Smooth muscle cell of trachea (primary cell): ENCODE measurements around the gene NTSR1. TPM values are rescaled to one million over a fixed set of nuclear protein-coding genes. Genes with fewer than 3 reads are reported as not detected.

ENCODE experiments used
- total RNA-seq: library from RNA; depleted of rRNA; stranded (reverse); fragments of >200 nt; gene quantifications from 2 replicates; pipeline ENCODE4 v1.2.1, GENCODE V29; 2014

NTSR1 gene
- 0.66 and 1.3 TPM in 2 replicates for total RNA-seq

DNA sequence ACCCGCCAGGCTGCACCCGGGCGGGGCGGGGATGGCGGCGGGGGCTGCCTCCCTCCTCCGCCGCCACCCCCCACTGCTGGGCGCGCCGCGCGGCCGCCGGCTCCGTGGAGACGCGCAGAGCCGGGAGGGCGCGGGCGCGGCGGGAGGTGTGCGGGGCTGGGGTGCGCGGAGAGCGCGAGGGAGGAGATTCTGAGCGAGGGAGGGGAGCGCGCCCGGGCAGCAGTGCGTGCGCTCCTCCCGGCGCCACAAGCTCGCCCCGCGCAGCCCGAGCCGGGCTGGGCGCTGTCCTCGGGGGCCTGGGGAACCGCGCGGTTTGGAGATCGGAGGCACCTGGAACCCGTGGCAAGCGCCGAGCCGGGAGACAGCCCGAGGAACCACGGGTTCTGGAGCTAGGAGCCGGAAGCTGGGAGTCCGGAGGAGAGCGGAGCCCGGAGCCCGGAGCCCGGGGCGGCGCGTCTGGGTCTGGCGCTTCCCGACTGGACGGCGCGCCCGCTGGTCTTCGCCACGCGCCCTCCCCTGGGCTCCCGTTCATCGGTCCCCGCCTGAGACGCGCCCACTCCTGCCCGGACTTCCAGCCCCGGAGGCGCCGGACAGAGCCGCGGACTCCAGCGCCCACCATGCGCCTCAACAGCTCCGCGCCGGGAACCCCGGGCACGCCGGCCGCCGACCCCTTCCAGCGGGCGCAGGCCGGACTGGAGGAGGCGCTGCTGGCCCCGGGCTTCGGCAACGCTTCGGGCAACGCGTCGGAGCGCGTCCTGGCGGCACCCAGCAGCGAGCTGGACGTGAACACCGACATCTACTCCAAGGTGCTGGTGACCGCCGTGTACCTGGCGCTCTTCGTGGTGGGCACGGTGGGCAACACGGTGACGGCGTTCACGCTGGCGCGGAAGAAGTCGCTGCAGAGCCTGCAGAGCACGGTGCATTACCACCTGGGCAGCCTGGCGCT is at the start of gene NTSR1:
TSS of gene NTSR1 (plus strand) at position 246 of the 946 bp plus-strand sequence. CDS start at position 618, 372 bp downstream.

DNA sequence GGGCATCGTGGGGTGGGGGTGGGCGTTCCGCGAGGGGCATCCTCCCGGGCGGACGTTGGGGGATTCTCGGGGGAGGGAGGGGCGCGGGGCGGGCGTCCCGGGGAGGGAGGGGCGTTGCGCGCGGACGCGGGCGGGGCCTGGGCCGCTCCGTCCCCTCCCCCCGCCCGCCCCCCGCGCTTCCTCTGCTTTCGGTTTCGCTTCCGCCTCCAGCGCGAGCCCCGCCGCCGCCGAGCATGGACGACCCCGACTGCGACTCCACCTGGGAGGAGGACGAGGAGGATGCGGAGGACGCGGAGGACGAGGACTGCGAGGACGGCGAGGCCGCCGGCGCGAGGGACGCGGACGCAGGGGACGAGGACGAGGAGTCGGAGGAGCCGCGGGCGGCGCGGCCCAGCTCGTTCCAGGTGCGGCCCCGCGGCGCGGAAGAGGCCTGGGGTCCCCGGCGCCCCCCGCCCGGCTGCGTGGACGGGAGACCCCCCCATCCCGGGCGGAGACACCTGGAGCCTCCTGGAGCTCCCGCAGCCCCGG is 96.1 kb downstream of the NTSR1 start, which contains the start of gene OGFR:
TSS of gene OGFR (plus strand) at position 209 of the 528 bp plus-strand sequence. CDS start at position 234, 25 bp downstream.

Other genes with a start within 250 kb of the NTSR1 start
- not detected in 2 replicates for gene GATA5, start 232.8 kb upstream of the NTSR1 start, total RNA-seq
- 0.66 and 1.3 TPM in 2 replicates for gene SLCO4A1, start 66.3 kb upstream of the NTSR1 start, total RNA-seq
- 19.5 and 19.8 TPM in 2 replicates for gene MRGBP, start 87.6 kb downstream of the NTSR1 start, total RNA-seq
- 31.4 and 59.0 TPM in 2 replicates for gene OGFR, start 96.0 kb downstream of the NTSR1 start, total RNA-seq
- gene COL9A3, start 108.2 kb downstream of the NTSR1 start, total RNA-seq = 0.15 and 1.2 TPM in 2 replicates
- 19.0 and 20.5 TPM in 2 replicates for gene TCFL5, start 153.0 kb downstream of the NTSR1 start, total RNA-seq
- 44.0 and 47.1 TPM in 2 replicates for gene DIDO1, start 217.7 kb downstream of the NTSR1 start, total RNA-seq
- gene GID8, start 229.3 kb downstream of the NTSR1 start, total RNA-seq = 26.6 and 32.4 TPM in 2 replicates
- 4.8 and 7.4 TPM in 2 replicates for gene SLC17A9, start 243.9 kb downstream of the NTSR1 start, total RNA-seq